Bronchial epithelial cell (primary cell): ENCODE measurements around the gene KIRREL2. TPM values are rescaled to one million over a fixed set of nuclear protein-coding genes. Genes with fewer than 3 reads are reported as not detected.
"Not testable (repeated sequence)": the region's sequence is repeated elsewhere in the genome, so short reads cannot be mapped to it uniquely, and the experiment has no call there.

Experiments
- DNase-seq: peaks from one replicate; pipeline ENCODE4 v3.0.0-alpha.2; 2010; ENCODE audit warnings: low read depth
- FAIRE-seq: peaks from 2 replicates; lab custom pipeline; 2011; peaks lifted over from hg19 to GRCh38; lab: Jason Lieb, UNC
- H3K27me3 ChIP-seq: 2 replicates; pipeline ENCODE4 v1.5.1; 2011; ENCODE audit warnings: low read length; ENCODE audit not compliant: control insufficient read depth, insufficient read depth
- H3K36me3 ChIP-seq: 2 replicates; pipeline ENCODE4 v1.5.1; 2011; ENCODE audit warnings: low read length; ENCODE audit not compliant: control insufficient read depth, insufficient read depth
- H3K4me3 ChIP-seq: 2 replicates; pipeline ENCODE4 v1.5.1; 2011; ENCODE audit warnings: mild to moderate bottlenecking, low read depth, low read length, control low read depth
- total RNA-seq: library from RNA; depleted of rRNA; stranded (reverse); fragments of >200 nt; gene quantifications from 2 replicates; pipeline ENCODE4 v1.2.1, GENCODE V29; 2014
- TF ChIP-seq, protein P1 (sequence below): IDR thresholded peaks from 2 replicates; pipeline ENCODE4 v1.5.1; 2011; ENCODE audit warnings: mild to moderate bottlenecking, moderate library complexity, low read length, control low read depth, inconsistent platforms; ENCODE audit not compliant: insufficient read depth, severe bottlenecking

The KIRREL2 gene
- total RNA-seq, 1 donor from 2014 or later: not detected

- TF ChIP-seq, protein P1, sequence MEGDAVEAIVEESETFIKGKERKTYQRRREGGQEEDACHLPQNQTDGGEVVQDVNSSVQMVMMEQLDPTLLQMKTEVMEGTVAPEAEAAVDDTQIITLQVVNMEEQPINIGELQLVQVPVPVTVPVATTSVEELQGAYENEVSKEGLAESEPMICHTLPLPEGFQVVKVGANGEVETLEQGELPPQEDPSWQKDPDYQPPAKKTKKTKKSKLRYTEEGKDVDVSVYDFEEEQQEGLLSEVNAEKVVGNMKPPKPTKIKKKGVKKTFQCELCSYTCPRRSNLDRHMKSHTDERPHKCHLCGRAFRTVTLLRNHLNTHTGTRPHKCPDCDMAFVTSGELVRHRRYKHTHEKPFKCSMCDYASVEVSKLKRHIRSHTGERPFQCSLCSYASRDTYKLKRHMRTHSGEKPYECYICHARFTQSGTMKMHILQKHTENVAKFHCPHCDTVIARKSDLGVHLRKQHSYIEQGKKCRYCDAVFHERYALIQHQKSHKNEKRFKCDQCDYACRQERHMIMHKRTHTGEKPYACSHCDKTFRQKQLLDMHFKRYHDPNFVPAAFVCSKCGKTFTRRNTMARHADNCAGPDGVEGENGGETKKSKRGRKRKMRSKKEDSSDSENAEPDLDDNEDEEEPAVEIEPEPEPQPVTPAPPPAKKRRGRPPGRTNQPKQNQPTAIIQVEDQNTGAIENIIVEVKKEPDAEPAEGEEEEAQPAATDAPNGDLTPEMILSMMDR: no peak
- H3K27me3 ChIP-seq: no peaks in the 10 kb centered on the region
- no peak overlapping the region for H3K4me3 ChIP-seq
- FAIRE-seq (peak; percentile 13), DNase-seq (peak; percentile 35)
- H3K36me3 ChIP-seq: no peaks in the 10 kb centered on the region
Measured at GRCh38 chr19:35828692-35829301, 27.9 kb upstream of the KIRREL2 start.

- no peaks in the 10 kb centered on the region for H3K27me3 ChIP-seq
Measured at GRCh38 chr19:35830986-35831385, 25.7 kb upstream of the KIRREL2 start.

DNA sequence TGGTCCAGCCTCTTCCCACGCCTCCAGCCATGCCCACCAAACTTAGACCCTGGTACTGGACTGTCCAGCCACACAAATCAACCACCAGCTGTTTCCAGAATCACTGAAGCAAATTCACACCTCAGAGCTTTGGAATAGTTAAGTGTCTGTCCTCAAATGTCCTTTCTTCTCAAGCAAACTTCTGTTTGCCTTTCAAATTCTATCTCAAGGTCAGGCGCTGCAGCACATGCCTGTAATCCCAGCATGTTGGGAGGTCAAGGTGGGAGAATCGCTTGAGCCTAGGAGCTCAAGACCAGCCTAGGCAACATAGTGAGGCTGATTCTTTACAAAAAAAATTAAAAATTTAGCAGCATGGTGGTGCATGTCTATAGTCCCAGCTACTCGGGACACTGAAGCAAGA, 24.7 kb upstream of the KIRREL2 start:
- Histone ChIP-seq H3K36me3 (no peaks in the 10 kb centered on the region), H3K27me3 (no peaks in the 10 kb centered on the region), H3K4me3 (no peak overlapping the region)
- FAIRE-seq: no peak
- no peak for DNase-seq
- TF ChIP-seq, protein P1: no peak

More at GRCh38 chr19:35830986-35831385, 25.7 kb upstream of the KIRREL2 start:
- TF ChIP-seq, protein P1: no peak
- Histone ChIP-seq H3K4me3 (no peak overlapping the region), H3K36me3 (no peaks in the 10 kb centered on the region)
- FAIRE-seq (no peak), DNase-seq (no peak)

- H3K27me3 ChIP-seq: no peaks in the 10 kb centered on the region
- no peak for FAIRE-seq
Measured at GRCh38 chr19:35833972-35834371, 22.7 kb upstream of the KIRREL2 start.

DNA sequence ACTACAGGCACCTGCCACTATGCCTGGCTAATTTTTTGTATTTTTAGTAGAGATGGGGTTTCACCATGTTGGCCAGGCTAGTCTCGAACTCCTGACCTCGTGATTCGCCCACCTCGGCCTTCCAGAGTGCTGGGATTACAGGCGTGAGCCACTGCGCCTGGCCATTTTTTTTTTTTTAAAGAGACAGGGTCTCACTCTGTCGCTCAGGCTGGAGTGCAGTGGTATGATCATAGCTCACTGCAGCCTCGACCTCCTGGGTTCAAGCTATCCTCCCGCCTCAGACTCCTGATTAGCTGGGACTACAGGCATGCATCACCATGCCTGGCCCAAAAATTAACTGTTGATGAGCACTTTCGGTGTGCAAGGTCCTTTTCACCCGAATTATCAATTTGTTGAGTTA, 20.6 kb upstream of the KIRREL2 start:
- not testable (repeated sequence) for H3K36me3 ChIP-seq, H3K4me3 ChIP-seq, DNase-seq, FAIRE-seq, H3K27me3 ChIP-seq

More at GRCh38 chr19:35833972-35834371, 22.7 kb upstream of the KIRREL2 start:
- TF ChIP-seq, protein P1: no peak
- H3K36me3 ChIP-seq: no peaks in the 10 kb centered on the region
- no peak for DNase-seq
- no peak overlapping the region for H3K4me3 ChIP-seq

DNA sequence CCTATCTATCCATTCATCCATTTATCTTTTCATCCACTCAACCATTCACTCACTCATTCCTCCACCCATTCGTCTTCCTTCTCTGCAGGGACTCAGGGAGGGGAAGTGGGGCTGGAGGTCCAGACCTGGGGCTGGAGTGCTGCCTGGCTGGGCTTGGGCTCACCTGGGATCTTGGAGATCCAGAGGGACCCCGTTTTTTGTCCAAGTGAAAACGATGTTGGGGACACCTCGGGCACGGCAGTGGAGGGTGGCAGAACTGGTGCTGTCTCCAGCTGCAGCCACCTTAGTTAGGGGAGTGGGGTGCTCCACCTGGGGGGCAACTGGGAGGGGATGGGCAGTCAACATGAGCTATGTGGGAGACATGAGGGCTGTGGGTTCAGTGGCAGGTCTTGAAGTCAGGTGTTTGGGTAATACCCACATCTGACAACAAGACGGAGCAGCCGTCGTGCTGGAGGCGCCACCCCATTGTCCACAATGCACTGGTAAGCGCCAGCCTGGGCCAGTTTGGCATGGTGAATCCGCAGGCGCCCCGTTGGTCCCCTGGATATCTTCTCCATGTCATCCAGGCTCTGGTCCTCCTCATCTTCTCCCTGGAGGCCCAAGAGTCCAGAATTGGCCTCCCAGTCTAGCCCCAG, 14.6 kb upstream of the KIRREL2 start:
- peaks cover 13% of the 10 kb centered on the region for H3K27me3 ChIP-seq
- TF ChIP-seq, protein P1: no peak
- no peak overlapping the region for H3K4me3 ChIP-seq
- FAIRE-seq (no peak), DNase-seq (no peak)
- no peaks in the 10 kb centered on the region for H3K36me3 ChIP-seq
